ENCODE measurements around the gene NPY.
A peak's percentile ranks its signal among the peaks of the same experiment; 100 is the strongest.
"Not testable (repeated sequence)": the region's sequence is repeated elsewhere in the genome, so short reads cannot be mapped to it uniquely, and the experiment has no call there.

Gene NPY

GRCh38 chr7:24283897-24284698 is at the start of gene NPY:
NPY (plus strand) TSS chr7:24284190; CDS start chr7:24285241, 1,051 bp downstream.
- DNase-seq = no peak

- no peak for DNase-seq
These were observed 44.7 kb upstream of the NPY start for GRCh38 chr7:24239260-24239659.

GRCh38 chr7:24241206-24241605 is 42.8 kb upstream of the NPY start:
- no peak for DNase-seq

GRCh38 chr7:24244554-24244953 is 39.4 kb upstream of the NPY start:
- DNase-seq = no peak

- DNase-seq = peak; percentile 5
These were observed 38.6 kb upstream of the NPY start for GRCh38 chr7:24245362-24245761.

GRCh38 chr7:24249266-24249665 is 34.7 kb upstream of the NPY start:
- DNase-seq = peak; percentile 13

- no peak for DNase-seq
These were observed 32.4 kb upstream of the NPY start for GRCh38 chr7:24251568-24251967.

- peak; percentile 84 for DNase-seq
These were observed 28.9 kb upstream of the NPY start for GRCh38 chr7:24255139-24255538.

- not testable (repeated sequence) for DNase-seq
These were observed 25.7 kb upstream of the NPY start for GRCh38 chr7:24258324-24258723.

GRCh38 chr7:24271938-24272337 is 12.1 kb upstream of the NPY start:
- DNase-seq = no peak

- DNase-seq = peak; percentile 27
These were observed 4.5 kb upstream of the NPY start for GRCh38 chr7:24279512-24279911.

- no peak for DNase-seq
These were observed 465 bp upstream of the NPY start for GRCh38 chr7:24283554-24283896.

GRCh38 chr7:24284699-24285506 is 913 bp downstream of the NPY start:
- no peak for DNase-seq

- peak; percentile 90 for DNase-seq
These were observed 6.1 kb downstream of the NPY start for GRCh38 chr7:24290004-24290641.

GRCh38 chr7:24291271-24291670 is 7.3 kb downstream of the NPY start:
- no peak for DNase-seq

GRCh38 chr7:24297362-24297761 is 13.4 kb downstream of the NPY start:
- no peak for DNase-seq

- no peak for DNase-seq
These were observed 14.7 kb downstream of the NPY start for GRCh38 chr7:24298696-24299095.

GRCh38 chr7:24299192-24299591 is 15.2 kb downstream of the NPY start:
- DNase-seq = no peak

- peak; percentile 64 for DNase-seq
These were observed 17.7 kb downstream of the NPY start for GRCh38 chr7:24301703-24302102.

- no peak for DNase-seq
These were observed 20.6 kb downstream of the NPY start for GRCh38 chr7:24304494-24305095.

- no peak for DNase-seq
These were observed 23.3 kb downstream of the NPY start for GRCh38 chr7:24307326-24307725.

GRCh38 chr7:24312588-24312987 is 28.6 kb downstream of the NPY start:
- DNase-seq = no peak

- no peak for DNase-seq
These were observed 29.8 kb downstream of the NPY start for GRCh38 chr7:24313777-24314176.
